Activated T-helper 1 cell treated with anti-CD3 and anti-CD28 coated beads, Interleukin-12 subunit alpha, Interleukin-12 subunit beta, Interleukin-2, Interleukin-4 antibody, amounts not matched to agents 30 ng/mL and 10 ng/mL and 1 ng/mL, durations not matched to agents 14 hours and 24 hours and 36 hours (primary cell): ENCODE data around the gene RARA. TPM values are rescaled to one million over a fixed set of nuclear protein-coding genes. Genes with fewer than 3 reads are reported as not detected.
"Not testable (repeated sequence)": the region's sequence is repeated elsewhere in the genome, so short reads cannot be mapped to it uniquely, and the experiment has no call there.

ENCODE experiments used
- DNase-seq: peaks from one replicate; pipeline ENCODE4 v3.0.0; 2021; ENCODE audit warnings: low spot score
- H3K27ac Mint-ChIP-seq: one replicate; pipeline ENCODE4 v1.8.0; 2021; ENCODE audit warnings: mild to moderate bottlenecking, mixed read lengths
- H3K27me3 Mint-ChIP-seq: one replicate; pipeline ENCODE4 v1.8.0; 2022; ENCODE audit warnings: mild to moderate bottlenecking, moderate library complexity, mixed read lengths; ENCODE audit not compliant: insufficient read depth
- H3K36me3 Mint-ChIP-seq: one replicate; pipeline ENCODE4 v1.8.0; 2021; ENCODE audit warnings: low read depth, mixed read lengths
- H3K4me1 Mint-ChIP-seq: one replicate; pipeline ENCODE4 v1.8.0; 2021; ENCODE audit warnings: low read depth, mixed read lengths
- H3K4me3 Mint-ChIP-seq: one replicate; pipeline ENCODE4 v1.8.0; 2021; ENCODE audit warnings: mild to moderate bottlenecking, moderate library complexity, mixed read lengths
- H3K9me3 Mint-ChIP-seq: one replicate; pipeline ENCODE4 v1.8.0; 2021; ENCODE audit warnings: mixed read lengths
- intact Hi-C: fragments of 100-400 bp; cut with micrococcal nuclease; formaldehyde crosslinking; loops from one replicate; pipeline ENCODE4 v1.15.1; 2024
- total RNA-seq: library from RNA; stranded (reverse); gene quantifications from 2 replicates; pipeline ENCODE4 v1.2.3, GENCODE V29; 2022

Gene RARA
- total RNA-seq, 1 donor from 2014 or later, result 19.9 TPM

DNA sequence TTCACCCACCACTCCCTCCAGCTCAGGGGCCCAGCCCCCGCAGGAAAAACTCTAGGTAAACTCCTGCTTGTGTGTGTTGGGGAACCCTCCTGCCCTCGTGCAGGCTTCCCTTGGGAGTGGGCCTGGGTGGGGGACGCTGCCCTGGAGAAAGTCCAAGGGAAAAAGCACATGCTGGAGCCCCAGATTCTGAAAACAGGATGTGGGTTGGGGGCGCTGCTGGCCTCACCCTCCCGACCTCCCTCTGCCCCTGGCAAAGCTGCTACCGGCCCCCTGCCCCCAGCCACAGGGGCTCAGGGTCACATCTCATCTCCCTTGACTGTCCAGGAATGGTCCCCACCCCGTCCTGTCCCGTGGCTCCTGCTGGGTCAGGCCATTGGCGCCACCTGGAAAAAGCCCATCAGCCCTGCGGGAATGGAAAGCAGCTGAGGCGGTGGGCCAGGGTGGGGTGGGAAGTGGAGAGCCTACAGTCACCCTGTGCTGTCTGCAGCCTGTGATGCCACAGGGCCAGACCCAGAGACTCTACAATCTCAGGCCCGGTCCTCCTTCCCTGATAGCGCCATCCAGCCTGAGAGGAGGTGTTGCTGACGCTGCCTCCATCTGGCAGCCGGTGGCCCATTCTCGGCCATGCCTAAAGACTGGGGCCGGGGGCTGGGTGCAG, 58.0 kb downstream of the RARA start:
- intact Hi-C loops, result no loop called here
- H3K9me3 Mint-ChIP-seq, result no peaks in the 10 kb centered on the region
- peaks cover 1% of the 10 kb centered on the region for H3K27me3 Mint-ChIP-seq
- DNase-seq, result no peak
- H3K4me3 Mint-ChIP-seq, result no peak overlapping the region
- H3K27ac Mint-ChIP-seq, result no peak overlapping the region
- H3K4me1 Mint-ChIP-seq, result peaks cover 12% of the 10 kb centered on the region
- no peaks in the 10 kb centered on the region for H3K36me3 Mint-ChIP-seq

DNA sequence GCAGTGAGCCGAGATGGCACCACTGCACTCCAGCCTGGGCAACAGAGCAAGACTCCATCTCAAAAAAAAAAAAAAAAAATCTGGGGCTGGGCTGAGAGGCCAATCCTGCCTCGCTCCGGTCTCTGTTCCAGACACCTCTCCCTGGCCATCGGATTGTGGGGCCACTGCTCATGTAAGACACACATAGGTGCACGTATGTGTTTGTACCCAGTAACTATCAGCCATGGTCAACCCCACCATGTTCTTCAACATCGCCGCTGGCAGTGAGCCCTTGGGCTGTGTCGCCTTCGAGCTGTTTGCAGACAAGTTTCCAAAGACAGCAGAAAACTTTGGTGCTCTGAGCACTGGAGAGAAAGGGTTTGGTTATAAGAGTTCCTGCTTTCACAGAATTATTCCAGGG, 58.7 kb downstream of the RARA start:
- H3K36me3 Mint-ChIP-seq, H3K9me3 Mint-ChIP-seq, DNase-seq, intact Hi-C loops, H3K27ac Mint-ChIP-seq, H3K27me3 Mint-ChIP-seq, H3K4me3 Mint-ChIP-seq: not testable (repeated sequence)
- peaks cover 14% of the 10 kb centered on the region for H3K4me1 Mint-ChIP-seq

DNA sequence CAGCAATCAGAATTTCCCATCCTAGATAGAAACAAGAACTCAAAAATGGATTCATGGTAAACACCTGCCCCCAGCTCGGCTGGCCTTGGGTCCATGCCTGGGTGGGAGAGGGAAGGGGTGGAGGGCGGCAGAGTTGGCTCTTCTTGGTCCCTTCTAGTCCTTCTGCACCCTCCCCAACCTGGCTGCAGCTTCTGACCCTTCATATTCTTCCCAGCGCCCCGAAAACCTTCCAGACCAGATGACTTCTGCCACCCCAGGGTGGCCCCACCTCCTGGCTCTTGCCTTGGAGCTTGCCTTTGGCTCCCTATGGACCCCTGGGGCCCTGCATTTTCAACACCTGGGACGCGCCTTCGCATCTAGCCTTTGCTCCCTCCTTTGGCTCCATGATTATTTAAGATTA, 60.9 kb downstream of the RARA start:
- H3K9me3 Mint-ChIP-seq, result no peaks in the 10 kb centered on the region
- peaks cover 27% of the 10 kb centered on the region for H3K4me1 Mint-ChIP-seq
- no peaks in the 10 kb centered on the region for H3K36me3 Mint-ChIP-seq
- H3K27ac Mint-ChIP-seq, result no peak overlapping the region
- intact Hi-C loops, result no loop called here
- DNase-seq, result no peak
- no peak overlapping the region for H3K4me3 Mint-ChIP-seq
- H3K27me3 Mint-ChIP-seq, result no peaks in the 10 kb centered on the region

DNA sequence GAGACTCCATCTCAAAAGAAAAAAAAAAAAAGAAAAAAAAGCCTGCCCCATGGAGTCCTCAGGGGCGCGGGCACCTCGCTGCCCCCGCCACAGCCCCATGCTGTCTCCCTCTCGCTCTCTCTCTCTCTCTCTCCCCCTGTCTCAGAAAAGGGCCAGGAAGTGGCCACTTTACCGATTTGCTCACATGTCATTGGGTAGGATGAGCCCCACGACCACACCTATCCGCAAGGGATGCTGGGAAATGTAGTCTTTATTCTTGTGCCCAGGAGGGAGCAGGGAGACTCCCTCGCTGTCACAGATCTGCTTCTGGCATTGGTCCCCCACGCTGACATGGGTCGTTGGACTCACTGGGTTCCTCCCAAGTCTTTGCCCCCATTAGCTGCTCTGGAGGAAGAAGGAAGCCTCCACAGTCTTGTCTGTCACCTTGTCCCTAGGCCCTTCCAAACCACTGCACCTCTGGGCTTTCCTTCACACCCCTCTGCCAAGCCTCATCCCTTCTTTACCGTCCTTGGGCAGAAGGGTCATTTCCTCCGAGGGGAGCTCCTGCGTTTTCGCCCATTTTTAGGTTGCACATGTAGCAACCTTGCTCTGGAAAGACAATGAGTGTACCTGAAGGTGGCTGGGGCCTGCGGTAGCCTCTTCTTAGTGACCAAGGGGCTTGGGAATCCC, 62.4 kb downstream of the RARA start:
- H3K27me3 Mint-ChIP-seq, result no peaks in the 10 kb centered on the region
- intact Hi-C loops, result no loop called here
- no peaks in the 10 kb centered on the region for H3K9me3 Mint-ChIP-seq
- DNase-seq, result no peak
- H3K27ac Mint-ChIP-seq, result peak overlapping the region; percentile 58
- no peaks in the 10 kb centered on the region for H3K36me3 Mint-ChIP-seq
- no peak overlapping the region for H3K4me3 Mint-ChIP-seq
- H3K4me1 Mint-ChIP-seq, result peaks cover 27% of the 10 kb centered on the region

DNA sequence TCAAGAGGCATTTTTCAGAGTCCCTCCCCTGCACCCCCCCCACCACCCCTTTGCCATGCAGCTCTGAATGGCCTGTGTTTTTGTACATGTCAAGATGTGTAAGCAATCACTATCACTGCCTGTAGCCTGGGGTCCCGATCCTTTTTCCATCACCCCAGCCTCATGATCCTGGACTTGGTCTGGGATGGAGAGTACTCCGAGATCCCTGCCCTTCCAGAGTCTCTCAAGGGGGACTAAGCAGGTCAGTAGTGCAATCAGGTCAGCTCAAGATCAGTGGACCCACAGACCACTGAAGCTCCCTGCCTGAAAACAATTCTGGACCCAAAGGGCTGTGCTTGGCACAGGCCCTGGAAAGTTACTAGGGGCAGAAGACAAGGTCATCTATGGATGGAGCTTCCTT, 63.1 kb downstream of the RARA start:
- Mint-ChIP-seq H3K9me3 (no peaks in the 10 kb centered on the region), H3K27ac (no peak overlapping the region), H3K36me3 (no peaks in the 10 kb centered on the region), H3K27me3 (no peaks in the 10 kb centered on the region), H3K4me1 (peaks cover 32% of the 10 kb centered on the region), H3K4me3 (no peak overlapping the region)
- intact Hi-C loops, result no loop called here
- no peak for DNase-seq

DNA sequence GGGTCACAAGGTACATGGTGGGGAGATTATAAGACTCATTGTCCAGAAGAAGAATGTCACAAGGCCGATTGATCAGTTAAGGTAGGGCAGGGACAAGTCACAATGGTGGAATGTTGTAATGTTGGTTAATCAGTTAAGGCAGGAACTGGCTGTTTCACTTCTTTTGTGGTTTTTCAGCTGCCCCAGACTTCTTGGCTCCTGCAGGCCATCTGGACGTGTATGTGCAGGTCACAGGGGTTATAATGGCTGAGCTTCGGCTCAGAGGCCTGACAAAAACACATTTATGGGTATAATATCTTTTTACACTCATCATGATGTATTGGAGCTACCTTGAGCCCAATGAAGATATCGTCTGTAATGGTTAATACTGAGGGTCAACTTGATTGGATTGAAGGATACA, 63.7 kb downstream of the RARA start:
- intact Hi-C loops, DNase-seq, H3K36me3 Mint-ChIP-seq, H3K4me3 Mint-ChIP-seq, H3K27me3 Mint-ChIP-seq, H3K9me3 Mint-ChIP-seq, H3K27ac Mint-ChIP-seq: not testable (repeated sequence)
- peaks cover 33% of the 10 kb centered on the region for H3K4me1 Mint-ChIP-seq

DNA sequence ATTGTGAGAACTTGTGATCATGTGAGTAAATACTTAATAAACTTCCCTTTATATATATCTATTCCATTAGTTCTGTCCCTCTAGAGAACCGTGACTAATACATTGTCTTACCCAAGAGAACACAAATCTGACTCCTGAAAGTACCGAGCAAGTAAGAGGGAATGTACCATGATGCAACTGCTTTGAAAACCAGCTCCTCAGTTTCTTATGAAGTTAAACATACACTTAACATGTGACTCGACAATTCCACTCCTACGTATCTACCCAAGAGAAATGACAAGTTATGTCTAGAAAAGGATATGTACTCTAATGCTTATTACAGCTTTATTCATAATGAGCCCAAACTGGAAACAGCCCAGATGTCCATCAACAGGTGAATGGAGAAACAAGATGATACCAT, 64.3 kb downstream of the RARA start:
- DNase-seq, result no peak
- H3K4me1 Mint-ChIP-seq, result peaks cover 33% of the 10 kb centered on the region
- H3K4me3 Mint-ChIP-seq, result no peak overlapping the region
- no peaks in the 10 kb centered on the region for H3K36me3 Mint-ChIP-seq
- intact Hi-C loops, result no loop called here
- no peaks in the 10 kb centered on the region for H3K27me3 Mint-ChIP-seq
- peak overlapping the region; percentile 6 for H3K27ac Mint-ChIP-seq
- no peaks in the 10 kb centered on the region for H3K9me3 Mint-ChIP-seq

DNA sequence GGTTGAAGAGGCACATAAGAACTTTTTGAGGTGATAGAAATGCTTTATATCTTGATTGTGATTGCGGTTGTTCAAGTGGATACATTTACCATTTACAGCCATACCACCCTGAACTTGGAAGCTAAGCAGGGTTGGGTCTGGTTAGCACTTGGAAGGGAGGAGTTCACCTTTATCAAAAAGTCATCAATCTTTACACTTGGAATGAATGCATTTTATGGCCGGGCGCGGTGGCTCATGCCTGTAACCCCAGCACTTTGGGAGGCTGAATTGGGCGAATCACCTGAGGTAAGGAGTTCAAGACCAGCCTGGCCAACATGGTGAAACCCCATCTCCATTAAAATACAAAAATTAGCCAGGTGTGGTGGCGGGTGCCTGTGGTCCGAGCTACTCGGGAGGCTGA, 65.0 kb downstream of the RARA start:
- Mint-ChIP-seq H3K27ac (no peak overlapping the region), H3K9me3 (no peaks in the 10 kb centered on the region), H3K4me3 (no peak overlapping the region), H3K4me1 (peaks cover 33% of the 10 kb centered on the region), H3K36me3 (no peaks in the 10 kb centered on the region), H3K27me3 (no peaks in the 10 kb centered on the region)
- intact Hi-C loops, result no loop called here
- no peak for DNase-seq

DNA sequence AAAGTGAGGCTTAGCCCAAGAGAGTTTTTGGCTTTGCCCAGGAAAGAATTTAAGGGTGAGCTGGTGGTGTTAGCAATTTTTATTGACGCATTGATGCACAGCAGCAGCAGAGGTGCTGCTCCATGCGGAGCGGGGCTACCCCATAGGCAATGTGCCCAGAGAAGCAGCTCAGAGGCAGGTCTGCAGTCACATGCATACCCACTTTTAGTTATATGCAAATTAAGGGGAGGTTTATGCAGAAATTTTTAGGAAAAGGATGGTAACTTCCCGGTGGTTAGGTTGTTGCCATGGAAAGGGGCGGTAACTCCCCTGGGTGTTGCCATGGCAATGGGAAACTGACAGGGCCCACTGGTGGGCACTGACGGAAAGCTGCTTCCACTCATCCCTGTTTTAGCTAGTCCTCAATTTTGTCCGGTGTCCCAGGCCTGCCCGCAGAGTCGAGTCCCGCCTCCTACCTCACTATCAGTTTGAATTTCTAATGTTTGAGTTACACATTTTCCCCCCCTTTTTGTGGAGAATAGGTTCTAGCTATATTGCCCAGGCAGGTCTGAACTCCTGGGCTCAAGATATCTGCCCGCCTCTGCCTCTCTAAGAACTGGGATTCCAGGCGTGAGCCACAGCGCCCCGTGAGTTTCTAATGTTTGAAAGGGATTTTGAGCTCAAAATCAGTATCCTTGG, 66.0 kb downstream of the RARA start:
- no peaks in the 10 kb centered on the region for H3K36me3 Mint-ChIP-seq
- H3K27me3 Mint-ChIP-seq, result no peaks in the 10 kb centered on the region
- H3K9me3 Mint-ChIP-seq, result no peaks in the 10 kb centered on the region
- no peak overlapping the region for H3K4me3 Mint-ChIP-seq
- DNase-seq, result no peak
- no peak overlapping the region for H3K27ac Mint-ChIP-seq
- intact Hi-C loops, result no loop called here
- H3K4me1 Mint-ChIP-seq, result peaks cover 33% of the 10 kb centered on the region

DNA sequence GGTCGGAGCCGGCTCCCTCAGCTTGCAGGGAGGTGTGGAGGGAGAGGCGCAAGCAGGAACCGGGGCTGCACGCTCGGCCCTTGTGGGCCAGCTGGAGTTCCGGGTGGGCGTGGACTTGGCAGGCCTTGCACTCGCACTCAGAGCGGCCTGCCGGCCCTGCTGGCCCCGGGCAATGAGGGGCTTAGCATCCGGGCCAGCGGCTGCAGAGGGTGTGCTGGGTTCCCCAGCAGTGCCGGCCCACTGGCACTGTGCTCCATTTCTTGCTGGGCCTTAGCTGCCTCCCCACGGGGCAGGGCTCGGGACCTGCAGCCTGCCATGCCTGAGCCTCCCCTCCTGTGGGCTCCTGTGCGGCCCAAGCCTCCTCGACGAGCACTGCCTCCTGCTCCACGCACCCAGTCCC, 66.8 kb downstream of the RARA start:
- H3K4me3 Mint-ChIP-seq, intact Hi-C loops, H3K9me3 Mint-ChIP-seq, DNase-seq, H3K36me3 Mint-ChIP-seq, H3K27ac Mint-ChIP-seq, H3K27me3 Mint-ChIP-seq: not testable (repeated sequence)
- peaks cover 33% of the 10 kb centered on the region for H3K4me1 Mint-ChIP-seq

DNA sequence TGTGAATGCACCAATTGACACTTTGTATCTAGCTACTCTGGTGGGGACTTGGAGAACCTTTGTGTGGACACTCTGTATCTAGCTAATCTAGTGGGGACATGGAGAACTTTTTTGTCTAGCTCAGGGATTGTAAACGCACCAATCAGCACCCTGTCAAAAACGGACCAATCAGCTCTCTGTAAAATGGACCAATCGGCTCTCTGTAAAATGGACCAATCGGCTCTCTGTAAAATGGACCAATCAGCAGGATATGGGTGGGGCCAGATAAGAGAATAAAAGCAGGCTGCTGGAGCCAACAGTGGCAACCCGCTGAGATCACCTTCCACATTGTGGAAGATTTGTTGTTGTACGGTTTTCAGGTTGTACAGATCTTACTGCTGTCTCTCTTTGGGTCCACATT, 67.6 kb downstream of the RARA start:
- H3K9me3 Mint-ChIP-seq, H3K36me3 Mint-ChIP-seq, intact Hi-C loops, H3K4me3 Mint-ChIP-seq, H3K27me3 Mint-ChIP-seq, DNase-seq: not testable (repeated sequence)
- Mint-ChIP-seq H3K4me1 (peaks cover 27% of the 10 kb centered on the region), H3K27ac (peak overlapping the region; percentile 50)

DNA sequence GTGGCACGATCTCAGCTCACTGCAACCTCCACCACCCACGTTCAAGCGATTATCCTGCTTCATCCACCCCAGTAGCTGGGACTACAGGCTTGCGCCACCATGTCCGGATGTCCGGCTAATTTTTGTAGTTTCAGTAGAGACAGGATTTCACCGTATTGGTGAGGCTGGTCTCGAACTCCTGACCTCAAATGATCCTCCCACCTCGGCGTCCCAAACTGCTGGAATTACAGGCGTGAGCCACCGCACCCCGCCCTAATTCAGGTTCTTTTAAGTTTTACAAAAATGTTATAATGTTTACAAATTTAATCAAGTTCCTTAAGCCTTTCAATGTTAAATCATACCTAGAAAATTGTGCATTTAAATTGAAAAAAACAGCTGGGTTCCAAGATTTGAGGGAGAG, 68.9 kb downstream of the RARA start:
- Mint-ChIP-seq H3K4me1 (peaks cover 18% of the 10 kb centered on the region), H3K4me3 (no peak overlapping the region), H3K9me3 (no peaks in the 10 kb centered on the region), H3K36me3 (no peaks in the 10 kb centered on the region), H3K27ac (no peak overlapping the region), H3K27me3 (no peaks in the 10 kb centered on the region)
- no peak for DNase-seq
- intact Hi-C loops, result no loop called here

DNA sequence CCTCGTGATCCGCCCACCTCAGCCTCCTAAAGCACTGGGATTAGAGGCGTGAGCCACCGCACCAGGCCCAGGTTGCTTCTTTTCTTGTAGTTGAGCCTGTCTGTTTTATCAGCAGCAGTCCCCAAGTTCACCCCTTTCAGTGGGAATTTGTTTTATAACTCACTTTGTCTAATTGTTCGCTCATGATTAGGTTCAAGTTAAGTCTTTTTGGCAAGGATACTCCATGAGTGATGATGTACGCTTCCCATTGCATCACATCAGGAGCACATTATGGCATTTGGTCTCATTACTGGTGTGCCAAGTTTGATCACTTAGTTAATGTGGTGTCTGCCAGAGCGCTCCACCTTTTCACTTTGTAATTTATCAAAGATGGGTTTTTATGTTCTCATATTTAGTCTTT, 70.0 kb downstream of the RARA start:
- Mint-ChIP-seq H3K9me3 (no peaks in the 10 kb centered on the region), H3K36me3 (no peaks in the 10 kb centered on the region), H3K4me3 (no peak overlapping the region), H3K27me3 (no peaks in the 10 kb centered on the region), H3K27ac (no peak overlapping the region), H3K4me1 (peaks cover 7% of the 10 kb centered on the region)
- no peak for DNase-seq
- intact Hi-C loops, result no loop called here
